ENCODE results near the gene ARMC8. TPM values are rescaled to one million over a fixed set of nuclear protein-coding genes. Genes with fewer than 3 reads are reported as not detected.

Gene ARMC8
- total RNA-seq, 6 experiments from 2014 or later = 15.5 to 24.6 (median 18.6) TPM

DNA sequence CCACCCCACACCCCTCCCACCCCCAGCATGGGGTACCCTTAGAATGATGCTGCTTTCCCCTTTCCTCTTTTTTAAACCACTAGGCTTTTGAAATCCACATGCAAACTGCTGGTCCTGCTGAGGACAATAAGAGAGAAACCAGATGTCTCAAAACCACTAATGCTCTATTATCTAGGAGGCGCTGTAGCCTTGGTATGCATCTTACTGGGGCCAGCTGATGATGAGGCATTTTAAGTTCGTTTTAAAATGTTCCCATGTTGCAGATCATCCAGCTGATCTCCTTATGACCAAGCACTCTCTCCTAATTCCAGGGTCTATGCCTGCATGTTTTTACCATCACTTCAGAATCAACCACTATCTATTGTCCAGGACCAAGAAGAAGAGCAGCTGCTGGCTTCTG lies 141.2 kb downstream of the ARMC8 start:
- intact Hi-C loops (cut with DNase I) = no loop called here
- H3K27me3 ChIP-seq = no peaks in the 10 kb centered on the region
- WGBS (ENCODE audit: insufficient coverage, low coverage, low lambda C conversion rate, missing lambda C conversion rate) = 33% methylated on average over 2 of the region's 2 CpGs
- H3K27ac ChIP-seq = no peak overlapping the region
- peaks cover 0 to 3% (median 0%) of the 10 kb centered on the region in 4 donors for H3K4me1 ChIP-seq
- ATAC-seq (no peak), DNase-seq (no peak)
- peak in 1 of 4 donors; percentile 5 for TF ChIP-seq CTCF (IDR thresholded peaks at IDR 0.05)
- TF ChIP-seq POLR2A (IDR thresholded peaks at IDR 0.05) = no peak
- no peaks in the 10 kb centered on the region for H3K9me3 ChIP-seq
- H3K4me3 ChIP-seq = no peak overlapping the region
- no peaks in the 10 kb centered on the region for H3K36me3 ChIP-seq

GRCh38 chr3:138329127-138329983 lies 142.3 kb downstream of the ARMC8 start, which contains the start of gene NME9:
Gene NME9 (minus strand): TSS chr3:138329851. CDS start chr3:138329335, 516 bp downstream.
- intact Hi-C loops (cut with DNase I) = no loop called here
- WGBS (ENCODE audit: insufficient coverage, low coverage, low lambda C conversion rate, missing lambda C conversion rate) = 1% methylated on average over 14 of the region's 62 CpGs
- H3K27ac ChIP-seq = no peak within 1 kb of the TSS

GRCh38 chr3:138329984-138330293 lies 142.8 kb downstream of the ARMC8 start:
- WGBS (ENCODE audit: insufficient coverage, low coverage, low lambda C conversion rate, missing lambda C conversion rate) = 12% methylated on average over 5 of the region's 7 CpGs
- H3K27ac ChIP-seq = no peak overlapping the region
- TF ChIP-seq POLR2A (IDR thresholded peaks at IDR 0.05) (no peak), CTCF (IDR thresholded peaks at IDR 0.05) (no peak)
- peaks cover 0 to 3% (median 0%) of the 10 kb centered on the region in 4 donors for H3K4me1 ChIP-seq
- no peaks in the 10 kb centered on the region for H3K9me3 ChIP-seq
- H3K4me3 ChIP-seq = peak overlapping the region; percentile 50 to 59 (median 56)
- no peaks in the 10 kb centered on the region for H3K27me3 ChIP-seq
- no peaks in the 10 kb centered on the region for H3K36me3 ChIP-seq
- no peak for ATAC-seq
- intact Hi-C loops (cut with DNase I) = loop anchor here (10.0 kb wide), 2 partner anchors 85 to 95 kb away; no protein-coding TSS in a partner anchor
- no peak for DNase-seq

More at GRCh38 chr3:138329127-138329983, 142.3 kb downstream of the ARMC8 start, which contains the start of gene NME9:
- H3K27me3 ChIP-seq = no peaks in the 10 kb centered on the region
- TF ChIP-seq CTCF (IDR thresholded peaks at IDR 0.05) (peak; percentile 29 to 70 (median 64)), POLR2A (IDR thresholded peaks at IDR 0.05) (no peak)
- peak; percentile 81 to 89 (median 82) for DNase-seq
- H3K4me3 ChIP-seq = peak within 1 kb of the TSS; percentile 50 to 59 (median 56)
- H3K36me3 ChIP-seq = no peaks in the 10 kb centered on the region
- H3K4me1 ChIP-seq = peaks cover 0 to 3% (median 0%) of the 10 kb centered on the region in 4 donors
- no peaks in the 10 kb centered on the region for H3K9me3 ChIP-seq
- ATAC-seq = peak; percentile 90 to 93 (median 92)

- no peak overlapping the region for H3K27ac ChIP-seq
- no peak for DNase-seq
- no peak for TF ChIP-seq POLR2A (IDR thresholded peaks at IDR 0.05)
- no peak for TF ChIP-seq CTCF (IDR thresholded peaks at IDR 0.05)
- intact Hi-C loops (cut with DNase I) = loop anchor here (10.0 kb wide), 2 partner anchors 83 to 93 kb away; no protein-coding TSS in a partner anchor
- no peaks in the 10 kb centered on the region for H3K9me3 ChIP-seq
- H3K4me3 ChIP-seq = no peak overlapping the region
- peaks cover 0 to 3% (median 0%) of the 10 kb centered on the region in 4 donors for H3K4me1 ChIP-seq
- no peak for ATAC-seq
- no peaks in the 10 kb centered on the region for H3K36me3 ChIP-seq
- H3K27me3 ChIP-seq = no peaks in the 10 kb centered on the region
- WGBS (ENCODE audit: insufficient coverage, low coverage, low lambda C conversion rate, missing lambda C conversion rate) = 71% methylated on average over 6 of the region's 6 CpGs
Observed at GRCh38 chr3:138331143-138331894, 144.2 kb downstream of the ARMC8 start.
